SJSA1 (cell line): ENCODE data around the gene LRRC19. TPM values are rescaled to one million over a fixed set of nuclear protein-coding genes. Genes with fewer than 3 reads are reported as not detected.

Experiments used
- DNase-seq, 2 experiments: peaks; one replicate each; pipeline ENCODE4 v3.0.0-alpha.2; 2015 to 2020; ENCODE audit warnings: low spot score in 2 of 2, low read depth in 1 of 2
- H3K27ac ChIP-seq: fragments of 250-450 bp; sonication (Bioruptor Pico); 2 replicates; pipeline ENCODE4 v1.5.1; 2020; ENCODE audit warnings: mild to moderate bottlenecking, moderate library complexity
- H3K27me3 ChIP-seq: fragments of 250-450 bp; sonication (Bioruptor Pico); replicated peaks from 2 replicates; pipeline ENCODE4 v1.5.1; 2020; ENCODE audit warnings: mild to moderate bottlenecking, moderate library complexity
- H3K36me3 ChIP-seq: fragments of 250-450 bp; sonication (Bioruptor Pico); 2 replicates; pipeline ENCODE4 v1.5.1; 2020; ENCODE audit warnings: mild to moderate bottlenecking
- H3K4me1 ChIP-seq: fragments of 250-450 bp; sonication (Bioruptor Pico); replicated peaks from 2 replicates; pipeline ENCODE4 v1.6.1; 2021; ENCODE audit warnings: mild to moderate bottlenecking
- H3K4me3 ChIP-seq: fragments of 250-450 bp; sonication (Bioruptor Pico); 2 replicates; pipeline ENCODE4 v1.5.1; 2020; ENCODE audit warnings: mild to moderate bottlenecking
- H3K9me3 ChIP-seq: fragments of 250-450 bp; sonication (Bioruptor Pico); replicated peaks from 2 replicates; pipeline ENCODE4 v1.5.1; 2020; ENCODE audit warnings: mild to moderate bottlenecking
- total RNA-seq: library from RNA; depleted of rRNA; stranded (reverse); fragments of >200 nt; shearing (Covaris generic); gene quantifications from 2 replicates; pipeline ENCODE4 v1.2.3, GENCODE V29; 2014; rRNA removed

The LRRC19 gene, protein sequence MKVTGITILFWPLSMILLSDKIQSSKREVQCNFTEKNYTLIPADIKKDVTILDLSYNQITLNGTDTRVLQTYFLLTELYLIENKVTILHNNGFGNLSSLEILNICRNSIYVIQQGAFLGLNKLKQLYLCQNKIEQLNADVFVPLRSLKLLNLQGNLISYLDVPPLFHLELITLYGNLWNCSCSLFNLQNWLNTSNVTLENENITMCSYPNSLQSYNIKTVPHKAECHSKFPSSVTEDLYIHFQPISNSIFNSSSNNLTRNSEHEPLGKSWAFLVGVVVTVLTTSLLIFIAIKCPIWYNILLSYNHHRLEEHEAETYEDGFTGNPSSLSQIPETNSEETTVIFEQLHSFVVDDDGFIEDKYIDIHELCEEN
- not detected in 2 replicates for total RNA-seq

DNA sequence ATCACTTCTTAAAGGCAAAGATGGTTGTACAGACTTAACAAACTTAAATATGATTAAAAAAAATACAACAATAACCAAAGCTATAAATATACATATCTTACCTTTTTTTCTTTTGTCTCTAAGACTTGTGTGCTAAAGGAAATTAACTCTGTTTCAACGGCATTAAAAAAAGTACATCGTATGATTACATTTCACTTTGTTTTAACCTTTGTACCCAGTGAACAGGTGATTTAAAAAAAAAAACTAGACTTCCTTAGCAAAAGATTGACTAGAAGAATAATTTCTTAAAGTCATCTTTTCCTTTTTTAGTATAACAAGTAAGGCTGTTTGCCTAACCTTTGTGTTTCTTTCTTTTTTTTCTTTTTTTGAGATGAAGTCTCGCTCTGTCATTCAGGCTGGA is at the start of gene LRRC19:
LRRC19 (minus strand) TSS at position 182 of the 400 bp plus-strand sequence. CDS start 5,978 bp downstream, outside the sequence.
- Histone ChIP-seq H3K27me3 (no peaks in the 10 kb centered on the region), H3K9me3 (no peaks in the 10 kb centered on the region), H3K27ac (no peak within 1 kb of the TSS), H3K4me3 (no peak within 1 kb of the TSS), H3K36me3 (no peaks in the 10 kb centered on the region), H3K4me1 (no peaks in the 10 kb centered on the region)
- DNase-seq = no peak

GRCh38 chr9:27054841-27055240 is 49.4 kb upstream of the LRRC19 start:
- H3K9me3 ChIP-seq = no peaks in the 10 kb centered on the region
- no peaks in the 10 kb centered on the region for H3K36me3 ChIP-seq
- no peak for DNase-seq
- H3K27me3 ChIP-seq = no peaks in the 10 kb centered on the region
- no peak overlapping the region for H3K4me3 ChIP-seq
- H3K4me1 ChIP-seq = 0 out of 2 replicates have a peak, but pooled peaks cover 4% of the 10 kb centered on the region
- no peak overlapping the region for H3K27ac ChIP-seq

DNA sequence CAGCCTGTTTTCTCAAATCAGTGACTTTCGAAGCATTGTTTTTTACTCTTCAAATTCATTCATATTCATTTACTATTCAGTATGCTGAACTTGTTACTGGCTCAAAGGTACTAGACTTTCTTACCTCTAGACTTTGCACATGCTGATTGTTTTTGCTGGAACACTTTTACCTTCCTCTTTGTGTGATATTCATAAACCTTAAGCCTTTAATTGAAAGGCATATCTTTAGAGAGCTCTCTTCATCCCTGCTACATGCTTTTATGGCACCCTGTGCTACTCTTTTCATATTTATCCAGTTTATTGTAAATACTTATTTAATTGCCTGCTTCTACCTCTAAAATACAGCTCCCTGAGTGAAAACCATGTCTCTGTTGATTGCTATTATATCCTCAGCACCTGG is 48.7 kb upstream of the LRRC19 start:
- Histone ChIP-seq H3K36me3 (no peaks in the 10 kb centered on the region), H3K9me3 (no peaks in the 10 kb centered on the region), H3K4me3 (no peak overlapping the region), H3K27ac (no peak overlapping the region), H3K27me3 (no peaks in the 10 kb centered on the region), H3K4me1 (0 out of 2 replicates have a peak, but pooled peaks cover 4% of the 10 kb centered on the region)
- no peak for DNase-seq

- Histone ChIP-seq H3K27ac (no peak overlapping the region), H3K4me1 (0 out of 2 replicates have a peak, but pooled peaks cover 4% of the 10 kb centered on the region), H3K9me3 (no peaks in the 10 kb centered on the region), H3K27me3 (no peaks in the 10 kb centered on the region), H3K36me3 (no peaks in the 10 kb centered on the region), H3K4me3 (no peak overlapping the region)
- DNase-seq = peak in 1 of 2 experiments; percentile 1
These were observed 48.0 kb upstream of the LRRC19 start for GRCh38 chr9:27053369-27054022.

GRCh38 chr9:27047136-27047535 is 41.7 kb upstream of the LRRC19 start:
- Histone ChIP-seq H3K4me1 (no peaks in the 10 kb centered on the region), H3K36me3 (no peaks in the 10 kb centered on the region)
- no peak for DNase-seq

DNA sequence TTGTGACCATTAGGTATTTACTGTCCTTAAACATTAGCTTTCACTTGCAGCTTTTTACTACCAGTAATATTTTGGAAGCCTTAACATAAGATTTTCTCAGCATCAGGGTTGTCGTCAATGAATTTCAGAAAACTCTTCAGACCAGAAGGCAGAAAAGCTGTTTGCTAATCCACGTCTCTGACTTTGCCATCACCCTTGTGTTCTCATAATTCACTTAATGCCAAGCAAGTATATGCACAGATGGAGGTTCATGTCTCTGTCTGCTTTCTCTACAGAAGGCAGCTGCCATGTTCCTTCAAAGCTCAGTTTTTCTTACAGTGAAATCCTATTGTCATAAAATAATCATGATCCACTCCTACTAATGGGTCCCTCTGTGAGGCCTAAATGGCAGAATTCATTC is 37.7 kb upstream of the LRRC19 start:
- Histone ChIP-seq H3K4me3 (no peak overlapping the region), H3K36me3 (no peaks in the 10 kb centered on the region), H3K4me1 (no peaks in the 10 kb centered on the region), H3K9me3 (no peaks in the 10 kb centered on the region), H3K27me3 (no peaks in the 10 kb centered on the region), H3K27ac (no peak overlapping the region)
- no peak for DNase-seq

More at GRCh38 chr9:27047136-27047535, 41.7 kb upstream of the LRRC19 start:
- Histone ChIP-seq H3K9me3 (no peaks in the 10 kb centered on the region), H3K27me3 (no peaks in the 10 kb centered on the region), H3K4me3 (no peak overlapping the region), H3K27ac (no peak overlapping the region)

DNA sequence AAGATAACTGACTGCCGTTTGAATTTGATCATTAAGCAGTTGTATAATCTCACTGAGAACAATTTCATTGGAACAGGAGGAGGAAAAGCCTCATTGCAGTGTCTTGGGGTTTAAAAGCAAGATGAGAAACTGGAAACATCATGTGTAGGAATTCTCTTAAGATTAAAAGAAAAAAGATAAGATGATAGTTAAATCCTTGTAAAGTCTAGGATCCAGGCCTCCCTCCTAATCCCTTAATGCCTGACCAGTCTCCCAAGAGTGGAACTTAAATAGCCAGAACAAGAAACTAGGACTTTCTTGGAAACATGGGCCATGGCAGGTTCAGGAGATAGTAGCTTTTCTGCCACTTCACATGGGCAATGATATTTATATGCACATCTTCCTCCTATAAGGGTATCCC is 37.0 kb upstream of the LRRC19 start:
- H3K9me3 ChIP-seq = no peaks in the 10 kb centered on the region
- no peaks in the 10 kb centered on the region for H3K36me3 ChIP-seq
- DNase-seq = no peak
- no peak overlapping the region for H3K27ac ChIP-seq
- H3K27me3 ChIP-seq = no peaks in the 10 kb centered on the region
- H3K4me3 ChIP-seq = no peak overlapping the region
- H3K4me1 ChIP-seq = no peaks in the 10 kb centered on the region

GRCh38 chr9:27041746-27042145 is 36.3 kb upstream of the LRRC19 start:
- no peak for DNase-seq
- Histone ChIP-seq H3K27ac (no peak overlapping the region), H3K4me1 (no peaks in the 10 kb centered on the region), H3K36me3 (no peaks in the 10 kb centered on the region), H3K27me3 (no peaks in the 10 kb centered on the region), H3K9me3 (no peaks in the 10 kb centered on the region), H3K4me3 (no peak overlapping the region)

- Histone ChIP-seq H3K27me3 (no peaks in the 10 kb centered on the region), H3K9me3 (no peaks in the 10 kb centered on the region), H3K27ac (no peak overlapping the region), H3K36me3 (no peaks in the 10 kb centered on the region), H3K4me3 (no peak overlapping the region), H3K4me1 (no peaks in the 10 kb centered on the region)
- DNase-seq = no peak
These were observed 32.0 kb upstream of the LRRC19 start for GRCh38 chr9:27037499-27037898.

- DNase-seq = peak; percentile 31 to 48
- H3K4me3 ChIP-seq = no peak overlapping the region
- H3K36me3 ChIP-seq = no peaks in the 10 kb centered on the region
- H3K9me3 ChIP-seq = no peaks in the 10 kb centered on the region
- H3K27ac ChIP-seq = no peak overlapping the region
- H3K27me3 ChIP-seq = no peaks in the 10 kb centered on the region
- no peaks in the 10 kb centered on the region for H3K4me1 ChIP-seq
These were observed 28.4 kb upstream of the LRRC19 start for GRCh38 chr9:27033815-27034403.

DNA sequence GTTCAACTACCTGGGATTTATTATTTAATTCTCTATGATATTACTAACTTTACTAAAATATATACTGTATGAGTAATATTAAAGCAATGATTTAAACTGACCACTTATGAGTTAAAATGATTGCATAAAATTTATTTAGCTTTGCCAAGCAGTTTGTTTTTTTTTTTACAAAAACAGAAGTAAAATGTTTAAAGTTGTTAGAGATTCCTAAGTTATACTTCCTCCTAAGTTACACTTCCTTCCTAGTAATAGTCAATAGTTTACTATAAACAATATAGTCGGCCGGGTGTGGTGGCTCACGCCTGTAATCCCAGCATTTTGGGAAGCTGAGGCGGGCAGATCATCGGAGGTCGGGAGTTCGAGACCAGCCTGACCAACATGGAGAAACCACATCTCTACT is 23.7 kb upstream of the LRRC19 start:
- no peak for DNase-seq

GRCh38 chr9:27022920-27023319 is 17.4 kb upstream of the LRRC19 start:
- no peak overlapping the region for H3K27ac ChIP-seq
- no peaks in the 10 kb centered on the region for H3K36me3 ChIP-seq
- no peaks in the 10 kb centered on the region for H3K4me1 ChIP-seq
- no peaks in the 10 kb centered on the region for H3K9me3 ChIP-seq
- H3K27me3 ChIP-seq = no peaks in the 10 kb centered on the region
- no peak overlapping the region for H3K4me3 ChIP-seq
- no peak for DNase-seq

More for the DNA sequence above, 23.7 kb upstream of the LRRC19 start:
- no peaks in the 10 kb centered on the region for H3K4me1 ChIP-seq
- no peaks in the 10 kb centered on the region for H3K36me3 ChIP-seq
- H3K9me3 ChIP-seq = no peaks in the 10 kb centered on the region
- no peak overlapping the region for H3K27ac ChIP-seq
- H3K27me3 ChIP-seq = no peaks in the 10 kb centered on the region
- no peak overlapping the region for H3K4me3 ChIP-seq

DNA sequence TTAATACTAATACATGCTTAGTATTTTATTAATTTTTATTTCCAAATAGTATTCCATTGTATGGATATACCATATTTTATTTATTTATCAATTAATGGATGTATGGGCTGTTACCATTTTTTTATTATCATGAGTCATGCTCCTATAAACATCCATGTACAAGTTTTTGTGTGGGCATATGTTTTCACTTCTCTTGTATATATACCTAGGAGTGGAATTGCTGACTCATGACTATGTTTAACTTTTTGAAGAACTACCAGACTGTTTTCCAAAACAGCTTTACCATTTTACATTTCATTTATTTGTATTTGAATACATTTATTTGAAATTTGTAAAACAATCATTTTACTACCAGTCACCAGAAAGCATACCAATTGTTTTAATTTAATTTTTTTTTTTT is 14.1 kb upstream of the LRRC19 start:
- Histone ChIP-seq H3K4me3 (no peak overlapping the region), H3K27ac (no peak overlapping the region), H3K4me1 (no peaks in the 10 kb centered on the region), H3K36me3 (no peaks in the 10 kb centered on the region), H3K9me3 (no peaks in the 10 kb centered on the region), H3K27me3 (no peaks in the 10 kb centered on the region)
- no peak for DNase-seq
